Mesothelial cell of epicardium (in vitro differentiated cells): ENCODE measurements around the gene CASP8. TPM values are rescaled to one million over a fixed set of nuclear protein-coding genes. Genes with fewer than 3 reads are reported as not detected.

Source experiments
- DNase-seq, 2 experiments: peaks; one replicate each; pipeline ENCODE4 v3.0.0; 2021; ENCODE audit warnings: low spot score in 2 of 2; ENCODE audit not compliant: unreplicated experiment in 2 of 2
- H3K27ac Mint-ChIP-seq: 2 replicates; pipeline ENCODE4 v1.8.0; 2021; ENCODE audit warnings: mixed read lengths
- H3K27me3 Mint-ChIP-seq: 2 replicates; pipeline ENCODE4 v1.8.0; 2021; ENCODE audit warnings: low read depth, mixed read lengths
- H3K36me3 Mint-ChIP-seq: 2 replicates; pipeline ENCODE4 v1.8.0; 2021; ENCODE audit warnings: mixed read lengths
- H3K4me1 Mint-ChIP-seq: 2 replicates; pipeline ENCODE4 v1.8.0; 2021; ENCODE audit warnings: mixed read lengths
- H3K4me3 Mint-ChIP-seq: 2 replicates; pipeline ENCODE4 v1.8.0; 2021; ENCODE audit warnings: mild to moderate bottlenecking, moderate library complexity, mixed read lengths
- H3K9me3 Mint-ChIP-seq: 2 replicates; pipeline ENCODE4 v1.8.0; 2021; ENCODE audit warnings: mixed read lengths
- total RNA-seq: library from RNA; stranded (reverse); gene quantifications from 3 replicates; pipeline ENCODE4 v1.2.1, GENCODE V29; 2021
- TF ChIP-seq, protein P1 (sequence below): fragments of 200-600 bp; sonication (generic); IDR thresholded peaks from one replicate; pipeline ENCODE4 v1.5.0; 2021; ENCODE audit warnings: antibody characterized with exemption; ENCODE audit not compliant: unreplicated experiment

Gene CASP8
- total RNA-seq, 1 donor from 2014 or later = 16.1 TPM

DNA sequence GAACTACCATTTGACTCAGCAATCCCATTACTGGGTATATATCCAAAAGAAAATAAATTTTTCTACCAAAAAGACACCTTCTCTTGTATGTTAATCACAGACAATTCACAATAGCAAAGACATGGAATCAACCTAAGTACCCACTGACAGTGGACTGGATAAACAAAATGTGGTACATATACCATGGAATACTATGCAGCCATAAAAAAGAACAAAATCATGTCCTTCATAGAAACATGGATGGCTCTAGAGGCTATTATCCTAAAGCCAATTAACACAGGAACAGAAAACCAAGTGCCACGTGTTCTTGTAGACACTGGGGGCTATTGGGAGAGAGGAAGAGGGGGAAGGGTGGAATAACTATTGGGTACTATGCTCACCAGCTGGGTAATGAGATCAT, 69.1 kb downstream of the CASP8 start:
- H3K4me1 Mint-ChIP-seq = no peaks in the 10 kb centered on the region
- TF ChIP-seq, protein P1, sequence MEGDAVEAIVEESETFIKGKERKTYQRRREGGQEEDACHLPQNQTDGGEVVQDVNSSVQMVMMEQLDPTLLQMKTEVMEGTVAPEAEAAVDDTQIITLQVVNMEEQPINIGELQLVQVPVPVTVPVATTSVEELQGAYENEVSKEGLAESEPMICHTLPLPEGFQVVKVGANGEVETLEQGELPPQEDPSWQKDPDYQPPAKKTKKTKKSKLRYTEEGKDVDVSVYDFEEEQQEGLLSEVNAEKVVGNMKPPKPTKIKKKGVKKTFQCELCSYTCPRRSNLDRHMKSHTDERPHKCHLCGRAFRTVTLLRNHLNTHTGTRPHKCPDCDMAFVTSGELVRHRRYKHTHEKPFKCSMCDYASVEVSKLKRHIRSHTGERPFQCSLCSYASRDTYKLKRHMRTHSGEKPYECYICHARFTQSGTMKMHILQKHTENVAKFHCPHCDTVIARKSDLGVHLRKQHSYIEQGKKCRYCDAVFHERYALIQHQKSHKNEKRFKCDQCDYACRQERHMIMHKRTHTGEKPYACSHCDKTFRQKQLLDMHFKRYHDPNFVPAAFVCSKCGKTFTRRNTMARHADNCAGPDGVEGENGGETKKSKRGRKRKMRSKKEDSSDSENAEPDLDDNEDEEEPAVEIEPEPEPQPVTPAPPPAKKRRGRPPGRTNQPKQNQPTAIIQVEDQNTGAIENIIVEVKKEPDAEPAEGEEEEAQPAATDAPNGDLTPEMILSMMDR = no peak
- peaks cover 41% of the 10 kb centered on the region for H3K9me3 Mint-ChIP-seq
- H3K27ac Mint-ChIP-seq = no peak overlapping the region
- H3K4me3 Mint-ChIP-seq = no peak overlapping the region
- no peak for DNase-seq
- H3K36me3 Mint-ChIP-seq = peaks cover 4% of the 10 kb centered on the region
- no peaks in the 10 kb centered on the region for H3K27me3 Mint-ChIP-seq

Other genes starting within 250 kb of the CASP8 start
- 18.9 to 20.3 TPM (median 19.1 TPM) in 3 replicates for gene HYCC2, start 188.9 kb upstream of the CASP8 start, total RNA-seq
- gene NDUFB3, start 188.5 kb upstream of the CASP8 start, total RNA-seq = 50.7 to 55.4 TPM (median 53.3 TPM) in 3 replicates
- gene CFLAR, start 144.4 kb upstream of the CASP8 start, total RNA-seq = 37.0 to 43.9 TPM (median 40.8 TPM) in 3 replicates
- gene CASP10, start 77.4 kb upstream of the CASP8 start, total RNA-seq = 2.2 to 3.1 TPM (median 2.8 TPM) in 3 replicates
- 0.78 to 1.2 TPM (median 1.1 TPM) in 3 replicates for gene FLACC1, start 96.8 kb downstream of the CASP8 start, total RNA-seq
- 18.9 to 21.5 TPM (median 19.9 TPM) in 3 replicates for gene TRAK2, start 190.9 kb downstream of the CASP8 start, total RNA-seq
- 38.7 to 44.4 TPM (median 42.5 TPM) in 3 replicates for gene STRADB, start 191.2 kb downstream of the CASP8 start, total RNA-seq